ENCODE data around the gene EP400.
A peak's percentile ranks its signal among the peaks of the same experiment; 100 is the strongest.

Gene EP400

DNA sequence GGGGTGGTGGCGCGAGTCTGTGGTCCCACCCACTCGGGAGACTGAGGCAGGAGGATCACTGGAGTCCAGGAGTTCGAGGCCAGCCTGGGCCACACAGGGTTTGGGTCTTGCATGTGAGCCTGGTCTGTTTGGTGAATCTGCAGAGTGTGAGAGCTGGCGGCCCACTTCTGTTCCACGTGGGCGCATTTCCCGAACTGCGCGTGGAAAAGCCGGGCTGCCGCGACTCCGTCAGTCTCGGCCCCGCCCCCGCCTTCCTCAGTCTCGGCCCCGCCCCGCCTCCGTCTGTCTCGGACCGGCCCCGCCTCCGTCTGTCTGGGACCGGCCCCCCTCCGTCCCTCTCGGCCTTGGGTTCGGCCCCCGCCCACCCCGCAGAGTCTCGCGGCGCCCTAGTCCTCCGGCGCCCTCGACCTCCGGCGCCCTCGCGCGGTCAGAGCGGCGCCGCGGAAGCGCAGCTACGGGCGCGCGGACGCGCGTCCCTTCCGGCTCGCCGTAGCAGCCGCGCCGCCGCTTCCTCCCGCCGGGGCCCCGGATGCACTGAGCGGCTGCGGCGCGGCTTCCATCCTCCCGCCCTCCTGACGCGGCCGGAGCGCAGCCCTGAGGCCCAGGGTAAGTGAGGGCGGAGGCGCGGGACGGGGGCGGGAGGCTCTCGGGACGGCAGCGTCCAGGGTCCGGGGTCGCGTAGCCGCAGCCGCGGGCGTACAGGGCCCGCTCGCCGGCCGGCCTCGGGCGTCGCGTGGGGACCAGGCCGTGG lies at the start of gene EP400:
TSS of gene EP400 (plus strand) at position 512 of the 751 bp plus-strand sequence. CDS start 10,678 bp downstream, outside the sequence.
- H3K4me3 ChIP-seq (ENCODE audit: low read depth, low read length) = peak within 1 kb of the TSS; percentile 81
- H3K9me3 ChIP-seq (ENCODE audit: severe bottlenecking) = no peaks in the 10 kb centered on the region
- H3K36me3 ChIP-seq = no peaks in the 10 kb centered on the region
- H3K27me3 ChIP-seq (ENCODE audit: insufficient read depth, low read depth, severe bottlenecking) = no peaks in the 10 kb centered on the region
- DNase-seq = peak; percentile 94
- peak; percentile 62 for TF ChIP-seq CTCF (IDR thresholded peaks at IDR 0.05; ENCODE audit: low read depth, low read length)
- H3K27ac ChIP-seq = peak within 1 kb of the TSS; percentile 85

GRCh38 chr12:131900397-131900796 lies 49.3 kb upstream of the EP400 start:
- Histone ChIP-seq H3K27me3 (ENCODE audit: insufficient read depth, low read depth, severe bottlenecking) (no peaks in the 10 kb centered on the region), H3K27ac (no peak overlapping the region), H3K36me3 (peaks cover 17% of the 10 kb centered on the region), H3K4me3 (ENCODE audit: low read depth, low read length) (no peak overlapping the region), H3K9me3 (ENCODE audit: severe bottlenecking) (no peaks in the 10 kb centered on the region)
- DNase-seq = no peak
- no peak for TF ChIP-seq CTCF (IDR thresholded peaks at IDR 0.05; ENCODE audit: low read depth, low read length)

GRCh38 chr12:131901431-131902331 lies 48.1 kb upstream of the EP400 start:
- no peaks in the 10 kb centered on the region for H3K9me3 ChIP-seq (ENCODE audit: severe bottlenecking)
- H3K27ac ChIP-seq = no peak overlapping the region
- H3K27me3 ChIP-seq (ENCODE audit: insufficient read depth, low read depth, severe bottlenecking) = no peaks in the 10 kb centered on the region
- H3K4me3 ChIP-seq (ENCODE audit: low read depth, low read length) = no peak overlapping the region
- TF ChIP-seq CTCF (IDR thresholded peaks at IDR 0.05; ENCODE audit: low read depth, low read length) = no peak
- peaks cover 20% of the 10 kb centered on the region for H3K36me3 ChIP-seq
- no peak for DNase-seq

- H3K27ac ChIP-seq = no peak overlapping the region
- H3K36me3 ChIP-seq = peaks cover 16% of the 10 kb centered on the region
These were observed 47.2 kb upstream of the EP400 start for GRCh38 chr12:131902332-131903241.

More at GRCh38 chr12:131902332-131903241, 47.2 kb upstream of the EP400 start:
- Histone ChIP-seq H3K4me3 (ENCODE audit: low read depth, low read length) (no peak overlapping the region), H3K9me3 (ENCODE audit: severe bottlenecking) (no peaks in the 10 kb centered on the region), H3K27me3 (ENCODE audit: insufficient read depth, low read depth, severe bottlenecking) (no peaks in the 10 kb centered on the region)
- DNase-seq = no peak
- no peak for TF ChIP-seq CTCF (IDR thresholded peaks at IDR 0.05; ENCODE audit: low read depth, low read length)
